HG03139 (cell line): Measurements from ENCODE around the gene PXDN.
"Not testable (repeated sequence)": the region's sequence is repeated elsewhere in the genome, so short reads cannot be mapped to it uniquely, and the experiment has no call there.

Experiments used
- ATAC-seq: cut with Tn5 transposase; IDR thresholded peaks from one replicate; pipeline ENCODE4 v1.9.1; 2021; ENCODE audit not compliant: unreplicated experiment

The PXDN gene, protein sequence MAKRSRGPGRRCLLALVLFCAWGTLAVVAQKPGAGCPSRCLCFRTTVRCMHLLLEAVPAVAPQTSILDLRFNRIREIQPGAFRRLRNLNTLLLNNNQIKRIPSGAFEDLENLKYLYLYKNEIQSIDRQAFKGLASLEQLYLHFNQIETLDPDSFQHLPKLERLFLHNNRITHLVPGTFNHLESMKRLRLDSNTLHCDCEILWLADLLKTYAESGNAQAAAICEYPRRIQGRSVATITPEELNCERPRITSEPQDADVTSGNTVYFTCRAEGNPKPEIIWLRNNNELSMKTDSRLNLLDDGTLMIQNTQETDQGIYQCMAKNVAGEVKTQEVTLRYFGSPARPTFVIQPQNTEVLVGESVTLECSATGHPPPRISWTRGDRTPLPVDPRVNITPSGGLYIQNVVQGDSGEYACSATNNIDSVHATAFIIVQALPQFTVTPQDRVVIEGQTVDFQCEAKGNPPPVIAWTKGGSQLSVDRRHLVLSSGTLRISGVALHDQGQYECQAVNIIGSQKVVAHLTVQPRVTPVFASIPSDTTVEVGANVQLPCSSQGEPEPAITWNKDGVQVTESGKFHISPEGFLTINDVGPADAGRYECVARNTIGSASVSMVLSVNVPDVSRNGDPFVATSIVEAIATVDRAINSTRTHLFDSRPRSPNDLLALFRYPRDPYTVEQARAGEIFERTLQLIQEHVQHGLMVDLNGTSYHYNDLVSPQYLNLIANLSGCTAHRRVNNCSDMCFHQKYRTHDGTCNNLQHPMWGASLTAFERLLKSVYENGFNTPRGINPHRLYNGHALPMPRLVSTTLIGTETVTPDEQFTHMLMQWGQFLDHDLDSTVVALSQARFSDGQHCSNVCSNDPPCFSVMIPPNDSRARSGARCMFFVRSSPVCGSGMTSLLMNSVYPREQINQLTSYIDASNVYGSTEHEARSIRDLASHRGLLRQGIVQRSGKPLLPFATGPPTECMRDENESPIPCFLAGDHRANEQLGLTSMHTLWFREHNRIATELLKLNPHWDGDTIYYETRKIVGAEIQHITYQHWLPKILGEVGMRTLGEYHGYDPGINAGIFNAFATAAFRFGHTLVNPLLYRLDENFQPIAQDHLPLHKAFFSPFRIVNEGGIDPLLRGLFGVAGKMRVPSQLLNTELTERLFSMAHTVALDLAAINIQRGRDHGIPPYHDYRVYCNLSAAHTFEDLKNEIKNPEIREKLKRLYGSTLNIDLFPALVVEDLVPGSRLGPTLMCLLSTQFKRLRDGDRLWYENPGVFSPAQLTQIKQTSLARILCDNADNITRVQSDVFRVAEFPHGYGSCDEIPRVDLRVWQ (N-terminal part only)

DNA sequence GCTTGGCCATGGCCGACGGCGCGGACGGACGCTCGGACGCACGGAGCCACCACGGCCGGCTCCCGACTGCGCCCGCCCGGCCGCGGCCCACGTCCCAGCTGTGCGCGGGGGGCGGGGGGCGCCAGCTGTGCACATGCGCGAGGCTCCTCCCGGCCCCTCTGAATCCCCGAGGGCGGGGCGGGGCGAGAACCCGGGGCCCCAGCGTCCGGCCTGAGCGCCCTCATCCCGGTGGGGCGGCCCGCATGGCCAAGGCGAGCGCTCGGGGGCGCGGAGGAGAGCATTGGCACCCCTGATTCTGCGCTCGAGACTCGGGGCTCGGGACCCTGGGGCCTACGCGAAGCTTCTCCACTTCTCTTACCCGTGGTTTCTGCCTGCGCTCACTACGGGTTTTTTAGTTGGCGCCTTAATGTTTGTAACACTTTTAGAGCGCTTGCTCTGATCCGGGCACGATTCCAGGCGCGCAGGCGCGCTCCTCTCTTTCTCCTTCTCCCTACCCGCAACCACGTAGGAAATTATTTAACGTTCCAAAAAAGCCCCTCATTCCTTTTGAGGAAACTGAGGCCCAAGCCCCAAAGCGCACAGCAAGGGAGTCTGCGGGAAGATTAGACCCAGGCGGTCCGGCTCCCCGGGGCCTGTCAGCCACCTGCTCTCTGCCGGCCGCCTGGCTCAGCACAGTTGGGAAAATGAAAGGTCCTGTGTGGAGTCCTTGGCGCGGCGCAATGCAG lies at the start of gene PXDN:
Gene PXDN, minus strand, starts transcription at position 70 of the 725 bp plus-strand sequence. Its CDS starts 60 bp downstream, at position 10.
- no peak for ATAC-seq

DNA sequence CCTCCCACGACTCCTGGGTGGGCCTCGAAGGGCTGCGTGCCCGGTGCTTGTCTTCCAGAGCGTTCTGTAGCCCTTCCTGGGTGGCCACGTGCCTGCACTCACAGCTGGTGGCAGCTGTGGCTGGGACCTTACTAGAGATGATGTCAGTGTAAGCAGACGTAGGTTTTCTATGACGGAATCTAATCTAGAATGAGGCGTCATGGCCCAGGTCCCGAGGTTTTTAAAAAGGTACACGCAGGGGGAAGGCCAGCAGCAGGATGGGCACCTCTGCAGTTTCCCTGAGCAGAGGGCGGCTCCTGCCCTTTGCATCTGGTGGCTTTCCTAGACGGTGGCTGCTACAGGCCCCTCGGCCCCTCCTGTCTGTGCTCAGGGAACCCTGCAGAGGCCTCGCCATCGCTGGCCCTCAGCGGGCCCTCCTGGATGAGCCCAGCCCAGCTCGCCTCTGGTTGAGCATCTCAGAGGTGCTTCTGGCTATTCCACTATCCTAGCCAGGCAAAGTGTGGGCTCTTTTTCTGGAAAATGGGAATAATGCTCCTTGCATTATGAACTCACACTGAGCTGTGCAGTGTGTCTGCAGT lies 49.6 kb upstream of the PXDN start:
- ATAC-seq = no peak

DNA sequence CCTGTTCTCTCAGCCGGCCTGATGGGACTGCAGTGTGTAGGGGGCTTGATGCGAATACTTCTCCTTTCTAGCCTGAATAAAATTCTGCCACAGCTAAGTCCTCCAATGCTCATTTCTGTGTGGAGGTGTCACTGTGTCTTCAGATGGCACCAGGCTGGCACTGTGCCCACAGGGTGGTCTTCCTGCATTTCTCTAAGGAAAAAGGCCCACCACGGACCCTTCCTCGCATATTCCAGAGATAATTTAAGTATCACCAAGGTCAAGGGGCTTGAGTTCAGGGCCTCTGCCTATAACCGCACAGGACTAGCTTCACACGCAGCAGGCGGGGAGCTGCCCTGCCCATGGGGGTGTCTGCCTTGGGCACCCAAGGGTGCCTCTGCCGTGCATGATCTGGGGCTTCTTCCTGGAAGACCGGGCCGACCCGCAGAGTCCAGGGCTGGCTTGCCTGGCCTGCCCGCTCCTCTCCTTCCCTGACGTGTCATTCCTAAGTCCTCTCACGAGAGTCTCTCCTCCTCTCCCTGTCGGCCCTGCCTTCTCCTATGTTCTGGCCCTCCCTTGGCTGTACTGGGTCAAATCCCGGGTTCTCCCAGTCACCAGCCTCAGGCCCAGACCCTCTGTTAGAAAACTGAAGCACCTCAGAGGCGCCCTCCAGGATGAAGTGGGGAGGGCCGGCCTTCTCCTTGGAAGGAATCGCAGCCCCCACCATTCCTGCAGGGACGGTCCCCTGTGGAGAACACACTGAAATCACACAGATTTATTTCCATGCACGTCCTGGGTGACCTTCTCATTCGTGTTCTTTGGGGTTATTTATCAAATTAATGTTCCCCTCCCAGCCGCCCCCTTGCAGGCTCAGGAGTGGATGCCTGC lies 48.9 kb upstream of the PXDN start:
- no peak for ATAC-seq

DNA sequence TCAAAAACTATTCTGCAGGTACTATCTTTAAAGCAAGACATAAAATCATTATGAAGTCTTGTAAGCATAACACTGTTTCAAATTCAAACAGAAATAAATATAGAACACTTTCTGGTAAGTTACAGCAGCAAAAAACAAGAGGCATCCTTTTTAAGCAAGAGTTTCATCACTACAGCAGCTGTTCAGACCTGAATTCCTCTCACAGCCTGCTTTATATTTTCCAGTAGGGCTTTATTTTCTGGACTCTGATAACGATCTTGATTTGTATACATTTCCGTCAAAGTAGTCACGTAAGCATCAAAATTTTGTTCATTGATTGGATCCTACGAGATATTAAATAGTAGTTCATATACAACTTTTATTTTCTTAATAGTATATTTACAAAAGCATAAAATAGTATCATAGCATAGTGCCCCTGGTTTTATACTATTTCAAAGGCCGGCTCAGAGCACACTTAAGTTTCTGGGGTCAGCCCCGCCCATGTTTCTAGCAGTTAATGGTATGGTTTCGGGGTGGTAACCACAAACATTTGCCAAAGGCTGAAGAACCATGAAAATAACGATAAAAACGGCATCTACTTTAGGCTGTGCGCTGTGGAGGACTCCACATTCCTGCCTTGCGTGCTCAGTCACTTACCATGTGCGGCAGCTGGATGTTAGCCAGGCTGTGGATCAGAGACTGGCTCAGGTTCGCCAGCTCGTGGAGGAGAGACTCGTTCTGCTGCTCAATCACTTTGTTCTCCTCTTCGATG lies 47.5 kb upstream of the PXDN start:
- ATAC-seq = no peak

DNA sequence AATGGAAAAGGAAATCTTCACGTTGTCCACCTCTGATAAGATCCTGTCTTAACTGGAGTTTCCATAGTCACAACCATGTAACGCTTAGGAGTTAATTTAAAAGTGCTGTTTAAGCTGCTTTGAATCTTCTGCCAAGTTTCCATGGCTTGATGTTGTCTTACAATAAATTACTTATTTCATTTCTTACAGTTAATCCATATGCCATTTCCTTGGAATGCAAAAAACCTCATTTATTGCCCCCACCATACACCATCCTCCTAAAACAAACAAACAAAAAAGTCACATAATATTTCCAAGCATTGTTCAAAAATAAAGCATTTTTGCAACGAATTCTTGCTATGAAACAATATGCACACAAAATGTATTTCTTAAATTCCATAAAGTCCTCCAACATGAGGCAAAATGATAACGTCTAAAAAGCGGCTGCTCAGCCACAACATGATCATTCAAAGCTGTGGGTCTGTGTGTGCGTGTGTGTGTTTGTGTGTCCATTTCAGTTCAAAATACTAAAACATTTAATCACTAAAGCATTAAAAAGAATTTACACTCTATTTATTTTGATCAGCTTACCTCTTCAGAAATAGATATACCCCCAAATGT lies 46.8 kb upstream of the PXDN start:
- no peak for ATAC-seq

DNA sequence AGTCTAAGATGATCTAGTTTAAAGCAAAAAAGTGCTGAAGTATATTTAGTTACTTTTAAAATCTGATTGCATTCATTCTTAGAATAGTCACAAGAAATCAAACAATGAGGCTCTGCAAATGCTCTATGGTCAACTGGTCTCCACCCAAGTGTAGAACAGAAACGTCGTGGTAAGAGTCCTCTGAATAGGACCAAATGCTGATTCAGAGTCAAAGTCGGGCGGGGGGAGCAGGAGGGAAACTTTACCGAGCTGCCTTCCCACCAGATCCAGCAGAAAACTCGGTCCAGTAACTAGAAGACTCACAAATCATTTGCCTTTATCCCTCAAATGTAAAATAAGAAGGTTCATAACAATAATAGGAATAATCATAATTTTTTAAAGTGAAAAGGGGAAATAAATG lies 46.2 kb upstream of the PXDN start:
- ATAC-seq = no peak

DNA sequence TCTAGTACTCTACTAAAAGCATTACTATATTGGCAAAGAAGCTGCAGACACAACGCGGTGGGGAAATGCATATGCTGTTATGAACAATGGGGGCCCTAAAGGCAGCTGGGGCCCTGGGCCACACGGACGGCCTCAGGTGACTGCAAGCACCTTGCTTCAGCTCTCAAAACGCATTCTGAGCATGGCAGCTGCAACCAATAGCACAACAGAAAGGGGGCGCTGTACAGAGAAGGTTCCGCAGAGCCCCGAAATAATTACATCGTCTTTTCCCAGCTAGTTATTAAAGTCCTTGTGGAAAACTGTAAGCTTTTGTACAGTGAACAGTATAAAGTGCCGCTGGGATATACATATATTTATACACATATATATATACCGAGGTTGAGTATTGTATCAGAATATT lies 45.3 kb upstream of the PXDN start:
- no peak for ATAC-seq

DNA sequence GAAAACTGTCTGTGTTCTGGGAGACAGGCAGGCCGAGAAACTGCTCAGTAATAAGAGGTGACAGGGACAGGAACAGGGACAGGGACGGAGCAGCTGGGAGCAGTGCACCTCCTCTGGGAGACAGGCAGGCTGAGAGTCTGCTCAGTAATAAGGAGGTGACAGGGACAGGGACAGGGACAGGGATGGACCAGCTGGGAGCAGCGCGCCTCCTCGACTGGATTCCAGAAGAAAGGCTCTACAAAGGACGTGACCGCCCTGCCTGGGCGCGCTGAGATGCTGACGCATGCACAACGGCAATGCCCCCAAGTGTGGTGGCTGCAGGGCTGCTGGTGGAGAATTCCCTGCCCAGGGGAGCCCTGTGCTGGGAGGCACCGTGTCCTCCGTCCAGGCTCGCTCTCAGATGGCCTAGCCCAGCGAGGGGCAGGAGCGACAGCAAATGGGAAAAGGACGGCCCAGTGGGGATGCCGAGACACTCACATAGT lies 44.2 kb upstream of the PXDN start:
- ATAC-seq = no peak

DNA sequence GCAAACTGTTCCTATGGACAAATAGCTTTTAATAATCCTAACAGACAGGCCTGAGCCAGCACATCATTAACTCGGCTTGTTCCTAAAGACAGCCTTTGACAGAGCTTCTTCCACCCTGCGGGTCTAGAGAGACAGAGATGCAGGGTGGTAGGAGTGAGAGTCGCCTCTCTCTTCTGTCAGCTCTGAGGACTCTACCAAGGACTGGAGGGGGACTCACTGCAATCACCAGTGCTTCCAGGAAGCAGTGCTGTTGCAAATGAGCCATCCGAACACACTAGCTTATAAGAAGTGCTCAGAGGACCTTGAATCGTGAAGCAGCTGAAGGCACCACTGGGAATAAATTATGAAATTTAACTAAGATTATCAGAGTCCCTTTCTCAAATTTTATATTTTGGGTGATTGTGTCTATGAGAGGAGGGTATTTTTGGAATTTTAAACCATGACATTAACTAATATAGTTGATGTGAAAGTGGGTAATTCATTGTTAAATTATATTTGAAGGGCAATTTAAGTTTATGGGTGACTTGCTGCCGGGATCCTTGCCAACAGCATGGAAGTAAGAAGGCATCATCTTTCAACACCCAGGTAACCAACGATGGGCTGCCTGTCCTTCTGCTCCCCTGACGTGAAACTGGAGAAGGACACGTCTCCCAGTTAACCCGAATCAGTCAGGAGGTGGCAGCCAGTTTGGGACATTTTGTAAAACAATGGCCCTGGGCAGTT lies 43.6 kb upstream of the PXDN start:
- no peak for ATAC-seq

DNA sequence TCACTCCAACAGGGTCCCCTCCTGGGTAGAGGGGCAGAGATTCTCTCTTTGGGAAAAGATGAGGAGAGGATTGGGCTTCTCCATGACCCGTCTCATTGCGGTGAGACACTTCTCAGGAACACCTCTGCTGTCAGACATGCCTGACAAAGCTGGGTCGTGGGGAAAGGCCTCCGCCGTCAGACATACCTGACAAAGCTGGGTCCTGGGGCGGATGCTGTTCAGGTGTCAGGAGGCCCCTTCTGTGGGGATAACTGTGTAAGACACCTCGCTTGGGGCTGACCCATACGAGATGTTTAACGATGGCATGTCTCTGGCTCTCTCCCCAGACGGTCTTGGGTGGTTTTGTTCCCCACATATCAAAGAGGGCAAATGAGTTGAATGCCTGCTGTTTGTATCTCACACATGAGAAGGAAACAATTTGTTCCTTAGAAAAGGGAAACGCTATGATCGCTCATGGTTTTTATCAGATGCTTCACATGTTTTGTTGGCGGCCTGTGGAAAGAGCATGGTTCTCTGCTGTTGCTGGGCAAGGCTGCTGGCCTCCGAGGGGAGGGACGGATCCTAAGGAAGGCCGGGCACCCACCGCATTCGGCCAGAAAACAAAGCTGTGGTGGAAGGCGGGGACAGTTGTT lies 40.8 kb upstream of the PXDN start:
- ATAC-seq = no peak

DNA sequence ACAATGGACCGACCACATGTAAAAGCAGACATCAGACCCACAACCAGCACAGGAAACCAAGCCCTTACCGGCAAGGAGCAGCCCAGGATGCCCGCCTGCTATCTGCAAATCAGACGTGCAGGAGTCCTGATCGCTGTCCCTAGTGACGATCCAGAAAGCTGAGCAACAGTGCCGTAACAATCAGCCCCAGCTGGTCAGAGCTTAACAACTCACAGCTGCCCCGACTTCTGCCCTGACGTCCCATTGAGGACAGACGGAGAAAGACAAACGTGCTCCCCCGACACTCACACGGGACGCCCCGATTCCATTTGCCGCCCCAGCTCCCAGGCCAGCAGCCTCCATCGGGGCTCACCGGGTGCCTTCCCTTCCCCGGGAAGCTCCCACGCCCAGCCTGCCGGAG lies 39.8 kb upstream of the PXDN start:
- no peak for ATAC-seq

DNA sequence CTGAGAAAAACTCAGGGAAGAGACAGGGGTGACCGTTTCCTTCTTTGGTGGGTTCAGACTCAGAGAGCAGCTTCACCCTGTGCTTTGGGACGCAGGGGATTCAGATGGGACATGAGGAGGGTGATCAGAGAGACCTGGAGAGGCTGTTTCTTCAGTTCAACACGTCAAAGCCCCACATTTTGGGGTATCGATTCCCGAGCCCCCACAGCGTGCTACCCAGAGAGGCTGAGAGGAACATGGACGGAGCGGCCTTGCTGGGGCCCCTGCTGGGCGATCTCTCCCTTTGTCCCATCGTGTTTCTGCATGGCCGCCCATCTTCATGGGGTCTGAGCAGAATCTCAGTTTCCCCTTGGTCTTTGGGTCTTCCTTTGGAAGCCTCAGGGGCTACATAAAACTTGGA lies 38.2 kb upstream of the PXDN start:
- ATAC-seq = no peak

DNA sequence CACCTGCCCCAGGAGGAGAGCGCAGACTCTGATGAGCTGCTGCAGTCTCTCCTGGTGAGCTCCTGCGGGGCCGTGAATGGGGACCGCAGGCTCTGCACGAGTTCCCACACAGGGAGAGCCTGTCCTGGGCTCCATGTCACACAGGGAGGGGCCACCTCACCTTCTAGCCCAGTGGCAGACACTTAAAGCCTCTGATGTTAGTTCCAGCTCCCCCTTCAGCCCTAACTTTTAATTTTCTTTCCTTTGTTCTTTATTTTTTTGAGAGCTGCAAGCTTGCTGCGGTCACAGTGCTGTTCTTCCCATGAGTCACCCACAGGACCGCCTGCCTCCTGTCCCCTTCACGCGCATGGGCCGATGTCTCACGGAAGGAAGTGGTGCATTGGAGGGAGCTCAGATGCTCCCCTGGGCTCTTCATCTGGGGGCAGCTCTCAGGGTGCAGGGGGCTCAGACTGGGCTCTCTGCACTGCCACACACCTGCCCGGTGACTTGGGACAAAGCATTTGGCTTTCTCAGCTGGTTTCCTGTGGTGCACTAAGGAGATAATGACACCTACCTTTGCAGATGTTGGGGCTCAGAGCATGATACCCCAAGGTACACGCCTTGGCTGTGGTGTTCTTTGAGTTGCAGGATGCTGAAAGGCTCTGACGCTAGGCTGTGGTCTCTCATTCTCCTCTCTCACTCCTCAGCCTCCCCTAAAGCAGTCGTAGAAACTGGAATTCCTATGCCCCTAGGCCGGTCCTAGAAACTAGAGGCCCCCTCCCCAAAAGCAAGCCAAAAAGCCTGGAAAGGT lies 37.2 kb upstream of the PXDN start:
- ATAC-seq = no peak

DNA sequence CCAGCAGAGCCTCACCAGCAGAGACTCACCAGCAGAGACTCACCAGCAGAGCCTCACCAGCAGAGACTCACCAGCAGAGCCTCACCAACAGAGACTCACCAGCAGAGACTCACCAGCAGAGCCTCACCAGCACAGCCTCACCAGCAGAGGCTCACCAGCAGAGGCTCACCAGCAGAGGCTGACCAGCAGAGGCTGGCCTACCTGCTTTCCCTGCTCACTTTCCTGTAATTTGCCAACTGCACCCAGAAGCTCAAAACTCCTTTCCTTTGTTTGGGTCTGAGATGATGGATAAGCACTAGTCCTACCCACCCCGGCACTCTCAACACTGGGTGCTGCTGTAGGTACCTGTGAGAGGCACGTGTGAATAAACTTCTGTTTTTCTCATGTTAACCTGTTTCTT lies 36.4 kb upstream of the PXDN start:
- no peak for ATAC-seq

DNA sequence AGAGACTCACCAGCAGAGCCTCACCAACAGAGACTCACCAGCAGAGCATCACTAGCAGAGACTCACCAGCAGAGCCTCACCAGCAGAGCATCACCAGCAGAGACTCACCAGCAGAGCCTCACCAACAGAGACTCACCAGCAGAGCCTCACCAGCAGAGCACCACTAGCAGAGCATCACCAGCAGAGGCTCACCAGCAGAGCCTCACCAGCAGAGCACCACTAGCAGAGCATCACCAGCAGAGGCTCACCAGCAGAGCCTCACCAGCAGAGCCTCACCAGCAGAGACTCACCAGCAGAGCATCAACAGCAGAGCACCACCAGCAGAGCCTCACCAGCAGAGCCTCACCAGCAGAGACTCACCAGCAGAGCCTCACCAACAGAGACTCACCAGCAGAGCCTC lies 35.7 kb upstream of the PXDN start:
- ATAC-seq = not testable (repeated sequence)

DNA sequence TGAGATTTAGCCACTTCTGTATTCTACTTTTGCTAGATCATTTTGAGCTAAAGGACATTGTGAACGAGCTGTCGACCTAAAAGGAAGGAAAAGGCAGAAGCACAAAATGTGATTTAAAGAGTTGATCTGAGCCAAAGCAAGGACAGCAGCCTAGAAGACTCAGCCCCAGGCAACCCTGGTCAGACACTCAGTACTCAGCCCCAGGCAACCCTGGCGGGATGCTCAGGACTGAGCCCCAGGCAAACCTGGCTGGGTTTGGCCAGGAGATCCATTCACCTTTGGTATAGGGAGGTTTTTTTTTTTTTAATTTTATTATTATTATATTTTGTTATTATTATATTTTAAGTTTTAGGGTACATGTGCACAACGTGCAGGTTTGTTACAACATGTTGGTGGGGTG lies 34.3 kb upstream of the PXDN start:
- no peak for ATAC-seq
